DOHH2 (cell line): ENCODE measurements around the gene ADGRF3.

Experiments used
- H3F3A ChIP-seq: fragments of 200-600 bp; sonication (generic), shearing (Covaris generic); 2 replicates; pipeline ENCODE4 v1.6.0; 2016; ENCODE audit warnings: antibody characterized with exemption, mild to moderate bottlenecking; ENCODE audit not compliant: control insufficient read depth, insufficient read depth
- H3K27ac ChIP-seq: fragments of 200-600 bp; sonication (generic); 2 replicates; pipeline ENCODE4 v1.5.1; 2014; ENCODE audit warnings: low read depth, mild to moderate bottlenecking, low read length, moderate library complexity
- H3K27me3 ChIP-seq: fragments of 200-600 bp; sonication (generic); 2 replicates; pipeline ENCODE4 v1.6.1; 2014; ENCODE audit warnings: mild to moderate bottlenecking, low read length, mixed read lengths; ENCODE audit not compliant: control insufficient read depth
- H3K36me3 ChIP-seq: fragments of 200-600 bp; sonication (generic); 2 replicates; pipeline ENCODE4 v1.6.1; 2014; ENCODE audit warnings: mild to moderate bottlenecking, low read length, moderate library complexity, mixed read lengths; ENCODE audit not compliant: control insufficient read depth
- H3K4me1 ChIP-seq: fragments of 200-600 bp; sonication (generic); 2 replicates; pipeline ENCODE4 v1.6.1; 2014; ENCODE audit warnings: mild to moderate bottlenecking, low read length, mixed read lengths; ENCODE audit not compliant: control insufficient read depth
- H3K4me2 ChIP-seq: fragments of 200-600 bp; sonication (generic); 2 replicates; pipeline ENCODE4 v1.6.0; 2014; ENCODE audit warnings: mild to moderate bottlenecking, low read length, moderate library complexity
- H3K4me3 ChIP-seq: fragments of 200-600 bp; sonication (generic); 2 replicates; pipeline ENCODE4 v1.5.1; 2014; ENCODE audit warnings: mild to moderate bottlenecking, low read length, mixed read lengths
- H3K79me2 ChIP-seq: fragments of 200-600 bp; sonication (generic); 2 replicates; pipeline ENCODE4 v1.6.1; 2014; ENCODE audit warnings: mild to moderate bottlenecking, low read length, mixed read lengths; ENCODE audit not compliant: control insufficient read depth
- H3K9me2 ChIP-seq: fragments of 200-600 bp; sonication (generic); replicated peaks from 2 replicates; pipeline ENCODE4 v1.6.1; 2014; ENCODE audit warnings: mild to moderate bottlenecking, low read length, mixed read lengths; ENCODE audit not compliant: control insufficient read depth
- H3K9me3 ChIP-seq: fragments of 200-600 bp; sonication (generic); 2 replicates; pipeline ENCODE4 v1.6.1; 2014; ENCODE audit warnings: antibody characterized with exemption, low read length, mixed read lengths; ENCODE audit not compliant: control insufficient read depth, insufficient read depth
- H4K20me1 ChIP-seq: fragments of 200-600 bp; sonication (generic); 2 replicates; pipeline ENCODE4 v1.6.0; 2014; ENCODE audit warnings: low read depth, mild to moderate bottlenecking, antibody characterized with exemption, low read length, moderate library complexity; ENCODE audit not compliant: control insufficient read depth, insufficient read depth
- CTCF ChIP-seq: fragments of 200-600 bp; sonication (generic); IDR thresholded peaks from one replicate; pipeline ENCODE4 v1.5.1; 2014; ENCODE audit warnings: antibody characterized with exemption, mild to moderate bottlenecking, low read depth, low read length; ENCODE audit not compliant: poor library complexity, severe bottlenecking
- EZH2phosphoT487 ChIP-seq: fragments of 200-600 bp; sonication (generic); IDR thresholded peaks from 2 replicates; pipeline ENCODE4 v1.6.1; 2017; ENCODE audit warnings: borderline replicate concordance, mild to moderate bottlenecking, antibody characterized with exemption, low read length, moderate library complexity, mixed read lengths

ADGRF3 gene

GRCh38 chr2:26387189-26387588 lies 40.6 kb upstream of the ADGRF3 start:
- H3K27ac ChIP-seq = no peak overlapping the region
- H3K4me1 ChIP-seq = no peaks in the 10 kb centered on the region
- no peaks in the 10 kb centered on the region for H3K9me3 ChIP-seq
- peaks cover 78% of the 10 kb centered on the region for H3K36me3 ChIP-seq
- no peaks in the 10 kb centered on the region for H3K9me2 ChIP-seq
- no peaks in the 10 kb centered on the region for H3K27me3 ChIP-seq
- no peak overlapping the region for H3K4me2 ChIP-seq
- H3F3A ChIP-seq = peaks cover 4% of the 10 kb centered on the region; the same call in 1 of the 2 replicates
- no peaks in the 10 kb centered on the region for H3K79me2 ChIP-seq
- no peak overlapping the region for H3K4me3 ChIP-seq
- no peak for TF ChIP-seq CTCF
- no peak for TF ChIP-seq EZH2phosphoT487
- H4K20me1 ChIP-seq = no peaks in the 10 kb centered on the region

GRCh38 chr2:26384597-26384996 lies 38.0 kb upstream of the ADGRF3 start:
- no peak for TF ChIP-seq CTCF
- no peak for TF ChIP-seq EZH2phosphoT487
- Histone ChIP-seq H3F3A (peaks cover 4% of the 10 kb centered on the region; the same call in 1 of the 2 replicates), H3K27me3 (no peaks in the 10 kb centered on the region), H4K20me1 (no peaks in the 10 kb centered on the region), H3K36me3 (peaks cover 75% of the 10 kb centered on the region), H3K4me1 (no peaks in the 10 kb centered on the region), H3K27ac (no peak overlapping the region), H3K79me2 (no peaks in the 10 kb centered on the region), H3K9me3 (no peaks in the 10 kb centered on the region), H3K4me2 (no peak overlapping the region), H3K9me2 (no peaks in the 10 kb centered on the region), H3K4me3 (no peak overlapping the region)

DNA sequence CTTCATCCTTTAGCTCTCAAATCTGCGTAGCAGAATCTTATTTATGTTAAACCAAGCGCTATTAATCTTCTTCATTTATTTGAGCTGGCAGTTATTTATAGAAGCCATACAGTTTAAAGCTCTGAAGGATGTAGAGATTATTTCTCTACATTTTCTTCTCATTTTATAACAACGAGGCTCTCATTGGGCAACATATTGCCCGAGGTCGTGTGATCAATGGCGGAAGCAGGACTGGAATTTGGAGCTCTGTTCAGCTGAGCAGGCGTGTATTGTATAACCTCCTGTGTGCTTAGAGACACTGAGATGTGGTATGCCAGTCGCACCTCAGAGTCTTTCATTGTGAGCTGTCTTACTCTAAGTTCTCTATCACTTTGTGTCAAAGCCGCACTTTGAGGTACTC lies 37.6 kb upstream of the ADGRF3 start:
- Histone ChIP-seq H3K79me2 (no peaks in the 10 kb centered on the region), H3K4me2 (no peak overlapping the region), H3K4me3 (no peak overlapping the region)

More for the DNA sequence above, 37.6 kb upstream of the ADGRF3 start:
- Histone ChIP-seq H3K27ac (no peak overlapping the region), H3K27me3 (no peaks in the 10 kb centered on the region), H3K9me3 (no peaks in the 10 kb centered on the region), H3K4me1 (no peaks in the 10 kb centered on the region), H3K36me3 (peaks cover 73% of the 10 kb centered on the region), H3F3A (peaks cover 4% of the 10 kb centered on the region; the same call in 1 of the 2 replicates), H4K20me1 (no peaks in the 10 kb centered on the region), H3K9me2 (no peaks in the 10 kb centered on the region)
- TF ChIP-seq EZH2phosphoT487 (no peak), CTCF (no peak)
